ENCODE data around the gene TMED7. TPM values are rescaled to one million over a fixed set of nuclear protein-coding genes. Genes with fewer than 3 reads are reported as not detected.

The TMED7 gene
- total RNA-seq, 4 donors from 2014 or later = 33.5 to 112 (median 60.6) TPM

DNA sequence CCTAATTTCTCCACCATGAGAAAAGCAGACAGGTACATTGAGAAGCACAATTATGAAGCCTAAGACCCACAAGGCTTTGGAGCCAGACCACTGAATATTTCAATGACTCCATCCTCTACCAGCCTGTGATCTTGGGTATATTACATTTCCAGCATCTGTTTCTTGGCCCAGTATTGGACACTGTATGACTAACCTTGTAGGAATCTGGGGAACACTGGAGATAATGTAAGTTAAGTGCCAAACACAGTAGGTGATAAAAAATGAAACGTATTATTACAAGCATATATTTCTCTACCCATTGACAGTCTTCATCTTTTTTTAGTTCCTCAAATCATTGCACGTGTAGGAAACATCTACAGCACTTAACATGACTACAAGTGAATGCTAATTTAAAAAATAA, 52.7 kb downstream of the TMED7 start:
- DNase-seq (ENCODE audit: low spot score in 2 of 2) = no peak
- intact Hi-C loops (cut with DNase I; ENCODE audit: low total_unique reads) = no loop called here
- 47 to 61% methylated on average over 2 of the region's 2 CpGs for WGBS, 2 donors
- TF ChIP-seq, protein P1, sequence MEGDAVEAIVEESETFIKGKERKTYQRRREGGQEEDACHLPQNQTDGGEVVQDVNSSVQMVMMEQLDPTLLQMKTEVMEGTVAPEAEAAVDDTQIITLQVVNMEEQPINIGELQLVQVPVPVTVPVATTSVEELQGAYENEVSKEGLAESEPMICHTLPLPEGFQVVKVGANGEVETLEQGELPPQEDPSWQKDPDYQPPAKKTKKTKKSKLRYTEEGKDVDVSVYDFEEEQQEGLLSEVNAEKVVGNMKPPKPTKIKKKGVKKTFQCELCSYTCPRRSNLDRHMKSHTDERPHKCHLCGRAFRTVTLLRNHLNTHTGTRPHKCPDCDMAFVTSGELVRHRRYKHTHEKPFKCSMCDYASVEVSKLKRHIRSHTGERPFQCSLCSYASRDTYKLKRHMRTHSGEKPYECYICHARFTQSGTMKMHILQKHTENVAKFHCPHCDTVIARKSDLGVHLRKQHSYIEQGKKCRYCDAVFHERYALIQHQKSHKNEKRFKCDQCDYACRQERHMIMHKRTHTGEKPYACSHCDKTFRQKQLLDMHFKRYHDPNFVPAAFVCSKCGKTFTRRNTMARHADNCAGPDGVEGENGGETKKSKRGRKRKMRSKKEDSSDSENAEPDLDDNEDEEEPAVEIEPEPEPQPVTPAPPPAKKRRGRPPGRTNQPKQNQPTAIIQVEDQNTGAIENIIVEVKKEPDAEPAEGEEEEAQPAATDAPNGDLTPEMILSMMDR (IDR thresholded peaks at IDR 0.05) = no peak
- TF ChIP-seq POLR2A (IDR thresholded peaks at IDR 0.05) = no peak
- no peak overlapping the region for H3K4me3 ChIP-seq (ENCODE audit: low read depth, poor library complexity, severe bottlenecking)

DNA sequence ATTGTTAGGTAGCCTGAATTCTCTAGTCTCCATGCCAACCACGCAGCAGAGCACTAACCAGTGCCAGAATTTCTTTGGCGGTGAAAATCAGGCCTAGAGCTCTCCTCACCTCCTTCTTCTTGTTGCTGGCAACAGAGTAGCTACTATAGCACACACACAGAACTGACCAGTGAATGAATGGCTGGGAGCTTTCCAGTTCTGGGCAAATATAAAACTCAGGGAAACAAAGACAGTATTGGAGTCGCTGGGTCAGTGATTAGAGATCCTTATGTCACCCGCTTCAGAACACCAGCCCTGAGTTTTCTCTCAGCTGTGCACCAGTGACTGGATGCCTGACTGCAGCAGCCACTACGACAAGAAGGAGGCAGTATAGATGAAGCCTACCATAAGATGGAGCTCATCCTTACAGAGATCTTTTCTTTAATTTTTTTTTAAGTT, 54.4 kb downstream of the TMED7 start:
- no peak for TF ChIP-seq POLR2A (IDR thresholded peaks at IDR 0.05)
- TF ChIP-seq, protein P1 (IDR thresholded peaks at IDR 0.05) = no peak
- 77 to 81% methylated on average over 5 of the region's 5 CpGs for WGBS, 2 donors
- H3K4me3 ChIP-seq (ENCODE audit: low read depth, poor library complexity, severe bottlenecking) = no peak overlapping the region
- intact Hi-C loops (cut with DNase I; ENCODE audit: low total_unique reads) = no loop called here
- no peak for DNase-seq (ENCODE audit: low spot score in 2 of 2)

DNA sequence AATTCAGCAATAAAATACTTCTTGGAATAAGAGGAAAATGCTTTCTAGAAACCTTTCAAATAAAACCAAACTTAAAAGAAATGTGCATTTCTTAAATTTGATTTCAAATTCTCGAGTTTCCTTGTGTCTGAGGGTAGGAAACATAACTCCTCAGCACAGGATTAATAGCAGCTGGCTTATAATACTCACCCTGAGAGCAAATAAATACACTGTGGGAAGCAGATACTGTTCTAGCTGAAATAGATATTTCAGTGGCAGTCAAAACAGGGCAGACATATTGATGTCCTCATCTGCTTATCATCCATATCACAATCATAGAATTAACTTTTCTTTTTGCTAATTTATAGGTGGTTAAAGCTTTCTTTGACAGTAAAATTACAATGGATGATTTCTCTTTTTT, 57.2 kb downstream of the TMED7 start:
- H3K4me3 ChIP-seq (ENCODE audit: low read depth, poor library complexity, severe bottlenecking) = no peak overlapping the region
- WGBS, 2 donors = 77 to 93% methylated on average over 1 of the region's 1 CpG
- TF ChIP-seq, protein P1 (IDR thresholded peaks at IDR 0.05) = no peak
- TF ChIP-seq POLR2A (IDR thresholded peaks at IDR 0.05) = no peak
- intact Hi-C loops (cut with DNase I; ENCODE audit: low total_unique reads) = no loop called here
- no peak for DNase-seq (ENCODE audit: low spot score in 2 of 2)

DNA sequence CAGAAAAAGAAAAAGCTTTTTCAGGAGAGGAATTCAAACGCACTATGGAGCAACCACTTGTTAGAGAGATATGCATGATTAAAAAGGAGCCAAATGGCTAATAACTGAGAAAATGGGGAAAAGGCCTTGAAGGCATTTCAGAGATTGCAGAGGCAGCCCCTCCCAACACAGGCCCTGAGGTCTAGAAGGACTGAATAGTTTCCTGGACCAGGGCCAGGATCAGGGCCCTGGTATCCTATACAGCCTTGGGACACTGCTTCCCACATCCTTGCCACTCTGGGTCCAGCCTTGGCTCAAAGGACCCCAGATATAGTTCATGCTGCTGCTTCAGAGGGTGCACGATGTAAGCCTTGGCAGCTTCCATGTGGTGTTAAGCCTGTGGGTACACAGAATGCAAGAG, 60.6 kb downstream of the TMED7 start:
- TF ChIP-seq, protein P1 (IDR thresholded peaks at IDR 0.05) = no peak
- no peak for TF ChIP-seq POLR2A (IDR thresholded peaks at IDR 0.05)
- intact Hi-C loops (cut with DNase I; ENCODE audit: low total_unique reads) = no loop called here
- no peak overlapping the region for H3K4me3 ChIP-seq (ENCODE audit: low read depth, poor library complexity, severe bottlenecking)
- no peak for DNase-seq (ENCODE audit: low spot score in 2 of 2)
- WGBS, 2 donors = 44 to 55% methylated on average over 2 of the region's 2 CpGs

Other genes starting within 250 kb of the TMED7 start
- 10 to 100 TPM; 11.3 to 16.6 (median 14.3) TPM for gene FEM1C, start 81.3 kb downstream of the TMED7 start, total RNA-seq
- gene TICAM2, start 23.6 kb downstream of the TMED7 start, total RNA-seq = under 1 TPM in 2 of 4 donors, not detected in 2; 0.39 to 0.72 TPM
- 10 to 100 TPM in 2 of 4 donors, 1 to 10 TPM in 2; 3.5 to 17.9 (median 8.9) TPM for gene CDO1, start 190.6 kb upstream of the TMED7 start, total RNA-seq
- gene ATG12, start 215.5 kb upstream of the TMED7 start, total RNA-seq = 10 to 100 TPM; 29.7 to 52.7 (median 34.8) TPM
- 100 to 1,000 TPM in 1 of 4 donors, 10 to 100 TPM in 3; 53.3 to 198 (median 72.8) TPM for gene AP3S1, start 215.9 kb upstream of the TMED7 start, total RNA-seq

Data from lower leg skin (tissue), 4 donors.